H1 (cell line): ENCODE data around the gene GSAP. TPM values are rescaled to one million over a fixed set of nuclear protein-coding genes. Genes with fewer than 3 reads are reported as not detected.

ENCODE experiments used
- polyA plus RNA-seq, 7 experiments: library from polyadenylated mRNA; depleted of rRNA in 3 of 7; stranded (reverse) in 5 of 7; unstranded in 2 of 7; fragments of >200 nt in 5 of 7; fragments of 200-250 nt in 2 of 7; gene quantifications; 1 replicate in 5 of 7; 2 replicates in 1 of 7; 4 replicates in 1 of 7; pipeline versions ENCODE4 v1.2.1 to v1.2.3, GENCODE V29; 2011 to 2013; ENCODE audit warnings: missing spikeins in 2 of 7, mixed read lengths in 2 of 7
- total RNA-seq: library from RNA; stranded (reverse); fragmentation: NEBNext Ultra II Directional; extraction: Animal tissue kit (Norgen Biotek cat#: 25700); gene quantifications from 2 replicates; pipeline ENCODE4 v1.2.1, GENCODE V29; 2021
- TF ChIP-seq, protein P1 (sequence below): fragments of 300-600 bp; sonication (generic); IDR thresholded peaks from 2 replicates; pipeline ENCODE4 v1.7.1; 2012; ENCODE audit warnings: low read length, moderate library complexity, mild to moderate bottlenecking, inconsistent platforms; ENCODE audit not compliant: insufficient replicate concordance

GSAP gene
- total and polyA plus RNA-seq, 2 of the 8 experiments (the other 6 are each of a cell fraction or from before 2014, with no cell fraction given) = 0.93 to 2.1 TPM

DNA sequence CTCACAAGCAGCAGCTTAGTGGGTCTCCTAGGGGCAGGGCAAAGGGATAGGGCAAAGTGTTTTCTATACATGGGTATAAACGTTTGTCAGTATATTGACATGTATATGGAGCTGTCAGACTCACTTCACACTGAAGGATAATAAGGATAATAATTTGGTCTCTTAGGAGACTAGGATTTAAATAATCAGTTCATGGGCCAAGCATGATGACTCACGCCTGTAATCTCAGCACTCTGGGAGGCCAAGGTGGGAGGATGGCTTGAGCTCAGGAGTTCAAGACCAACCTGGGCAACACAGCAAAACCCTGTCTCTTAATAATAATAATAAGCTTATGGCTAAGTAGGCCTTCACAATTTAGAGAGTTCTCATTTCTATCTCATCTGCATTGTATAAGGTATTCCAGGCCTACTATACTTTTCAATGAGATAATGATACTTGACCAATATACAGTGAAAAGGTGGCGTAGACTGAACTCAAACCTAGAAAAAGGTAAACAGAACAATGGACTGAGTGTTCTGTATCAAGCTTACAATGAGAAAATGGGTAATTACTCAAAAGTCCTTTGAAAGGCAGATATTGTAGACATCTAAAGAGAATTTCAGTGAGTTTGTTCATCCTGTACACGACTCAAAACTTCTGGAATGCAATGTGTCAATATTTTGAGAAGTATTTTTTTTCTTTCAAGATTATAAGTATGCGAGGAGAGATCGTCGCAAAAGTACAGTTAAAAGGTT, 7.0 kb downstream of the GSAP start (continued):
- TF ChIP-seq, protein P1, sequence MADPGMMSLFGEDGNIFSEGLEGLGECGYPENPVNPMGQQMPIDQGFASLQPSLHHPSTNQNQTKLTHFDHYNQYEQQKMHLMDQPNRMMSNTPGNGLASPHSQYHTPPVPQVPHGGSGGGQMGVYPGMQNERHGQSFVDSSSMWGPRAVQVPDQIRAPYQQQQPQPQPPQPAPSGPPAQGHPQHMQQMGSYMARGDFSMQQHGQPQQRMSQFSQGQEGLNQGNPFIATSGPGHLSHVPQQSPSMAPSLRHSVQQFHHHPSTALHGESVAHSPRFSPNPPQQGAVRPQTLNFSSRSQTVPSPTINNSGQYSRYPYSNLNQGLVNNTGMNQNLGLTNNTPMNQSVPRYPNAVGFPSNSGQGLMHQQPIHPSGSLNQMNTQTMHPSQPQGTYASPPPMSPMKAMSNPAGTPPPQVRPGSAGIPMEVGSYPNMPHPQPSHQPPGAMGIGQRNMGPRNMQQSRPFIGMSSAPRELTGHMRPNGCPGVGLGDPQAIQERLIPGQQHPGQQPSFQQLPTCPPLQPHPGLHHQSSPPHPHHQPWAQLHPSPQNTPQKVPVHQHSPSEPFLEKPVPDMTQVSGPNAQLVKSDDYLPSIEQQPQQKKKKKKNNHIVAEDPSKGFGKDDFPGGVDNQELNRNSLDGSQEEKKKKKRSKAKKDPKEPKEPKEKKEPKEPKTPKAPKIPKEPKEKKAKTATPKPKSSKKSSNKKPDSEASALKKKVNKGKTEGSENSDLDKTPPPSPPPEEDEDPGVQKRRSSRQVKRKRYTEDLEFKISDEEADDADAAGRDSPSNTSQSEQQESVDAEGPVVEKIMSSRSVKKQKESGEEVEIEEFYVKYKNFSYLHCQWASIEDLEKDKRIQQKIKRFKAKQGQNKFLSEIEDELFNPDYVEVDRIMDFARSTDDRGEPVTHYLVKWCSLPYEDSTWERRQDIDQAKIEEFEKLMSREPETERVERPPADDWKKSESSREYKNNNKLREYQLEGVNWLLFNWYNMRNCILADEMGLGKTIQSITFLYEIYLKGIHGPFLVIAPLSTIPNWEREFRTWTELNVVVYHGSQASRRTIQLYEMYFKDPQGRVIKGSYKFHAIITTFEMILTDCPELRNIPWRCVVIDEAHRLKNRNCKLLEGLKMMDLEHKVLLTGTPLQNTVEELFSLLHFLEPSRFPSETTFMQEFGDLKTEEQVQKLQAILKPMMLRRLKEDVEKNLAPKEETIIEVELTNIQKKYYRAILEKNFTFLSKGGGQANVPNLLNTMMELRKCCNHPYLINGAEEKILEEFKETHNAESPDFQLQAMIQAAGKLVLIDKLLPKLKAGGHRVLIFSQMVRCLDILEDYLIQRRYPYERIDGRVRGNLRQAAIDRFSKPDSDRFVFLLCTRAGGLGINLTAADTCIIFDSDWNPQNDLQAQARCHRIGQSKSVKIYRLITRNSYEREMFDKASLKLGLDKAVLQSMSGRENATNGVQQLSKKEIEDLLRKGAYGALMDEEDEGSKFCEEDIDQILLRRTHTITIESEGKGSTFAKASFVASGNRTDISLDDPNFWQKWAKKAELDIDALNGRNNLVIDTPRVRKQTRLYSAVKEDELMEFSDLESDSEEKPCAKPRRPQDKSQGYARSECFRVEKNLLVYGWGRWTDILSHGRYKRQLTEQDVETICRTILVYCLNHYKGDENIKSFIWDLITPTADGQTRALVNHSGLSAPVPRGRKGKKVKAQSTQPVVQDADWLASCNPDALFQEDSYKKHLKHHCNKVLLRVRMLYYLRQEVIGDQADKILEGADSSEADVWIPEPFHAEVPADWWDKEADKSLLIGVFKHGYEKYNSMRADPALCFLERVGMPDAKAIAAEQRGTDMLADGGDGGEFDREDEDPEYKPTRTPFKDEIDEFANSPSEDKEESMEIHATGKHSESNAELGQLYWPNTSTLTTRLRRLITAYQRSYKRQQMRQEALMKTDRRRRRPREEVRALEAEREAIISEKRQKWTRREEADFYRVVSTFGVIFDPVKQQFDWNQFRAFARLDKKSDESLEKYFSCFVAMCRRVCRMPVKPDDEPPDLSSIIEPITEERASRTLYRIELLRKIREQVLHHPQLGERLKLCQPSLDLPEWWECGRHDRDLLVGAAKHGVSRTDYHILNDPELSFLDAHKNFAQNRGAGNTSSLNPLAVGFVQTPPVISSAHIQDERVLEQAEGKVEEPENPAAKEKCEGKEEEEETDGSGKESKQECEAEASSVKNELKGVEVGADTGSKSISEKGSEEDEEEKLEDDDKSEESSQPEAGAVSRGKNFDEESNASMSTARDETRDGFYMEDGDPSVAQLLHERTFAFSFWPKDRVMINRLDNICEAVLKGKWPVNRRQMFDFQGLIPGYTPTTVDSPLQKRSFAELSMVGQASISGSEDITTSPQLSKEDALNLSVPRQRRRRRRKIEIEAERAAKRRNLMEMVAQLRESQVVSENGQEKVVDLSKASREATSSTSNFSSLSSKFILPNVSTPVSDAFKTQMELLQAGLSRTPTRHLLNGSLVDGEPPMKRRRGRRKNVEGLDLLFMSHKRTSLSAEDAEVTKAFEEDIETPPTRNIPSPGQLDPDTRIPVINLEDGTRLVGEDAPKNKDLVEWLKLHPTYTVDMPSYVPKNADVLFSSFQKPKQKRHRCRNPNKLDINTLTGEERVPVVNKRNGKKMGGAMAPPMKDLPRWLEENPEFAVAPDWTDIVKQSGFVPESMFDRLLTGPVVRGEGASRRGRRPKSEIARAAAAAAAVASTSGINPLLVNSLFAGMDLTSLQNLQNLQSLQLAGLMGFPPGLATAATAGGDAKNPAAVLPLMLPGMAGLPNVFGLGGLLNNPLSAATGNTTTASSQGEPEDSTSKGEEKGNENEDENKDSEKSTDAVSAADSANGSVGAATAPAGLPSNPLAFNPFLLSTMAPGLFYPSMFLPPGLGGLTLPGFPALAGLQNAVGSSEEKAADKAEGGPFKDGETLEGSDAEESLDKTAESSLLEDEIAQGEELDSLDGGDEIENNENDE = no peak
